Measurements from ENCODE around the gene CYB561D1.

The CYB561D1 gene

GRCh38 chr1:109499081-109499480 is 5.2 kb downstream of the CYB561D1 start:
- CTCF ChIA-PET, result interaction anchor here (0.6 to 36.3 kb wide), 14 partner anchors 11 to 650 kb away, joined by 3 to 1152 read pairs (median 4); partner anchors contain the start of genes AMIGO1 and GPR61
- H3K4me3 ChIP-seq (ENCODE audit: low read depth, low read length), result no peak overlapping the region

DNA sequence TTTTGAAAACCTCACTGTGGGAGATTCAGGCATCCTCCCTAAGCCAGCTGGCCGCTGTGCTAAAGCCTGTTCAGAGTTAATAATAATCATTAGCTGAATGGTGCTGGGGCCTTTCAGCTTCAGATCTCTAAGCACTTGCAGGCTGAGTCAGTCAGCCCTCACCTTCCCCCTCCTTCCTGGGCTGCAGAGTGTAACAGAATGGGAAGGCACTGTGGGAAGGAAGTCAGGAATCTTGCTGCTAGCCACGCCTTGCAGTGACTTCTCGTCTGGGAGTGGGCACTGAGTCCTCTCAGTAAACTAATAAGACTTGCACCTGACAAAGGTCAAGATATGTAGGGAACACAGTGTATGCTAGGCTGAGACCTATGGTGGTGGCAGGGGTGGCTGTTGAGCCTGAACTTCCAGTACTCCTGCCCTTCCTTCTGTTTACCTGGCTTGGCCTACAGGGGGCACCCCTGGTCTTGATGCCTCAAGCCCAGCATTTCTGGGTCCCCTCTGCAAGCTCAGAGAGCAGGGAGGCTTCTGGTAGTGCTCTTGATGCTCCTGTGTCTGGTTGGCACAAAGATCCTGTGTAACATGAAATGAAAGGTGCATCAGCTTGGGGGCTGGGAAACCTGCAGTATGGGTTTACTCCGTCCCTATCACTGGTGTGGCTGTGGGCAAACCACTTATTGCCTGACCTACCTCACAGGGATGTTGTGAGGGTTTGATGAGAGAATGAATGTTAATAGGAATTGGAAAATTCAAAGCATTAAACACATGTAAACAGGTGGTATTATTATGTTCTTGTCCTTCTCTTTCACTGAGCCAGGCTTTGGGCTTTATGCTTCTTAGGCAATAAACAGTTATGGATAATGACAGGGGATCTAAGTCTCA is 6.0 kb downstream of the CYB561D1 start:
- Histone ChIP-seq H3K4me3 (ENCODE audit: low read depth, low read length) (no peak overlapping the region), H3K27ac (ENCODE audit: extremely low read depth, low read depth, low read length) (no peak overlapping the region), H3K4me1 (ENCODE audit: control insufficient read depth, insufficient read depth, low read length) (no peaks in the 10 kb centered on the region), H3K36me3 (ENCODE audit: control insufficient read depth in 2 of 2, insufficient read depth in 1 of 2, low read length in 2 of 2) (peaks cover 0 to 51% of the 10 kb centered on the region in 2 experiments; a peak in 1 of 3 replicates), H3K9me3 (ENCODE audit: control insufficient read depth, insufficient read depth, low read depth, low read length) (no peaks in the 10 kb centered on the region)
- CTCF ChIA-PET, result interaction anchor here (0.6 to 36.3 kb wide), 11 partner anchors 11 to 340 kb away, joined by 3 to 1152 read pairs (median 4); partner anchors contain the start of genes AMIGO1 and GPR61
- POLR2A ChIA-PET, result interaction anchor here (1.0 to 1.5 kb wide), 2 partner anchors 32 to 400 kb away, joined by 3 read pairs; no protein-coding TSS in a partner anchor
- TF ChIP-seq ZNF391 (tag by site-specific recombination; IDR thresholded peaks at IDR 0.05; ENCODE audit: borderline replicate concordance, low read depth) (no peak), ZNF426 (tag by site-specific recombination; IDR thresholded peaks at IDR 0.05) (no peak), ZNF341 (tag by site-specific recombination; IDR thresholded peaks at IDR 0.05; ENCODE audit: low read depth) (peak; percentile 65), ZNF23 (tag by site-specific recombination; IDR thresholded peaks at IDR 0.05; ENCODE audit: borderline replicate concordance) (no peak), ZSCAN30 (tag by site-specific recombination; IDR thresholded peaks at IDR 0.05) (no peak), KLF10 (tag by site-specific recombination; IDR thresholded peaks at IDR 0.05) (no peak), SALL2 (tag by site-specific recombination; IDR thresholded peaks at IDR 0.05; ENCODE audit: borderline replicate concordance) (no peak), SCRT1 (tag by site-specific recombination; IDR thresholded peaks at IDR 0.05; ENCODE audit: borderline replicate concordance) (no peak), ZNF211 (tag by site-specific recombination; IDR thresholded peaks at IDR 0.05; ENCODE audit: low read depth) (no peak), ZNF561 (tag by site-specific recombination; IDR thresholded peaks at IDR 0.05; ENCODE audit: borderline replicate concordance) (no peak)
- TF ChIP-seq, protein P1, sequence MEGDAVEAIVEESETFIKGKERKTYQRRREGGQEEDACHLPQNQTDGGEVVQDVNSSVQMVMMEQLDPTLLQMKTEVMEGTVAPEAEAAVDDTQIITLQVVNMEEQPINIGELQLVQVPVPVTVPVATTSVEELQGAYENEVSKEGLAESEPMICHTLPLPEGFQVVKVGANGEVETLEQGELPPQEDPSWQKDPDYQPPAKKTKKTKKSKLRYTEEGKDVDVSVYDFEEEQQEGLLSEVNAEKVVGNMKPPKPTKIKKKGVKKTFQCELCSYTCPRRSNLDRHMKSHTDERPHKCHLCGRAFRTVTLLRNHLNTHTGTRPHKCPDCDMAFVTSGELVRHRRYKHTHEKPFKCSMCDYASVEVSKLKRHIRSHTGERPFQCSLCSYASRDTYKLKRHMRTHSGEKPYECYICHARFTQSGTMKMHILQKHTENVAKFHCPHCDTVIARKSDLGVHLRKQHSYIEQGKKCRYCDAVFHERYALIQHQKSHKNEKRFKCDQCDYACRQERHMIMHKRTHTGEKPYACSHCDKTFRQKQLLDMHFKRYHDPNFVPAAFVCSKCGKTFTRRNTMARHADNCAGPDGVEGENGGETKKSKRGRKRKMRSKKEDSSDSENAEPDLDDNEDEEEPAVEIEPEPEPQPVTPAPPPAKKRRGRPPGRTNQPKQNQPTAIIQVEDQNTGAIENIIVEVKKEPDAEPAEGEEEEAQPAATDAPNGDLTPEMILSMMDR (tag by site-specific recombination; IDR thresholded peaks at IDR 0.05), result peak; percentile 63
- TF ChIP-seq, protein P2, sequence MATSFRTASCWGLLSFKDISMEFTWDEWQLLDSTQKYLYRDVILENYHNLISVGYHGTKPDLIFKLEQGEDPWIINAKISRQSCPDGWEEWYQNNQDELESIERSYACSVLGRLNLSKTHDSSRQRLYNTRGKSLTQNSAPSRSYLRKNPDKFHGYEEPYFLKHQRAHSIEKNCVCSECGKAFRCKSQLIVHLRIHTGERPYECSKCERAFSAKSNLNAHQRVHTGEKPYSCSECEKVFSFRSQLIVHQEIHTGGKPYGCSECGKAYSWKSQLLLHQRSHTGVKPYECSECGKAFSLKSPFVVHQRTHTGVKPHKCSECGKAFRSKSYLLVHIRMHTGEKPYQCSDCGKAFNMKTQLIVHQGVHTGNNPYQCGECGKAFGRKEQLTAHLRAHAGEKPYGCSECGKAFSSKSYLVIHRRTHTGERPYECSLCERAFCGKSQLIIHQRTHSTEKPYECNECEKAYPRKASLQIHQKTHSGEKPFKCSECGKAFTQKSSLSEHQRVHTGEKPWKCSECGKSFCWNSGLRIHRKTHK (tag by site-specific recombination; IDR thresholded peaks at IDR 0.05), result no peak

More at GRCh38 chr1:109499081-109499480, 5.2 kb downstream of the CYB561D1 start:
- POLR2A ChIA-PET, result interaction anchor here (0.7 to 1.5 kb wide), 3 partner anchors 32 to 399 kb away, joined by 3 read pairs; partner anchors contain the start of gene SARS1
- Histone ChIP-seq H3K27ac (ENCODE audit: extremely low read depth, low read depth, low read length) (no peak overlapping the region), H3K9me3 (ENCODE audit: control insufficient read depth, insufficient read depth, low read depth, low read length) (no peaks in the 10 kb centered on the region), H3K36me3 (ENCODE audit: control insufficient read depth in 2 of 2, insufficient read depth in 1 of 2, low read length in 2 of 2) (peaks cover 0 to 51% of the 10 kb centered on the region in 2 experiments; a peak in 1 of 3 replicates), H3K4me1 (ENCODE audit: control insufficient read depth, insufficient read depth, low read length) (no peaks in the 10 kb centered on the region)
- no peak for TF ChIP-seq ZNF449 (tag by site-specific recombination; IDR thresholded peaks at IDR 0.05)
- TF ChIP-seq ZNF626 (tag by site-specific recombination; IDR thresholded peaks at IDR 0.05), result no peak
- TF ChIP-seq ZFP37 (tag by site-specific recombination; IDR thresholded peaks at IDR 0.05), result no peak
- TF ChIP-seq ZNF530 (tag by site-specific recombination; IDR thresholded peaks at IDR 0.05; ENCODE audit: low read depth), result no peak
- TF ChIP-seq BCL11B (tag by site-specific recombination; IDR thresholded peaks at IDR 0.05; ENCODE audit: low read depth), result no peak
- TF ChIP-seq ZFP41 (tag by site-specific recombination; IDR thresholded peaks at IDR 0.05; ENCODE audit: borderline replicate concordance), result no peak
- no peak for TF ChIP-seq ZNF610 (tag by site-specific recombination; IDR thresholded peaks at IDR 0.05; ENCODE audit: borderline replicate concordance)
- TF ChIP-seq, protein P3, sequence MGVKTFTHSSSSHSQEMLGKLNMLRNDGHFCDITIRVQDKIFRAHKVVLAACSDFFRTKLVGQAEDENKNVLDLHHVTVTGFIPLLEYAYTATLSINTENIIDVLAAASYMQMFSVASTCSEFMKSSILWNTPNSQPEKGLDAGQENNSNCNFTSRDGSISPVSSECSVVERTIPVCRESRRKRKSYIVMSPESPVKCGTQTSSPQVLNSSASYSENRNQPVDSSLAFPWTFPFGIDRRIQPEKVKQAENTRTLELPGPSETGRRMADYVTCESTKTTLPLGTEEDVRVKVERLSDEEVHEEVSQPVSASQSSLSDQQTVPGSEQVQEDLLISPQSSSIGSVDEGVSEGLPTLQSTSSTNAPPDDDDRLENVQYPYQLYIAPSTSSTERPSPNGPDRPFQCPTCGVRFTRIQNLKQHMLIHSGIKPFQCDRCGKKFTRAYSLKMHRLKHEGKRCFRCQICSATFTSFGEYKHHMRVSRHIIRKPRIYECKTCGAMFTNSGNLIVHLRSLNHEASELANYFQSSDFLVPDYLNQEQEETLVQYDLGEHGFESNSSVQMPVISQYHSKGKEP (tag by site-specific recombination; IDR thresholded peaks at IDR 0.05), result no peak
- TF ChIP-seq GLIS2 (tag by site-specific recombination; IDR thresholded peaks at IDR 0.05), result no peak
- no peak for TF ChIP-seq ZNF629 (tag by site-specific recombination; IDR thresholded peaks at IDR 0.05)
- TF ChIP-seq ZNF513 (tag by site-specific recombination; IDR thresholded peaks at IDR 0.05), result no peak
- no peak for TF ChIP-seq PRDM1 (tag by site-specific recombination; IDR thresholded peaks at IDR 0.05)
- TF ChIP-seq ZNF544 (tag by site-specific recombination; IDR thresholded peaks at IDR 0.05), result no peak
- TF ChIP-seq ZNF792 (tag by site-specific recombination; IDR thresholded peaks at IDR 0.05), result no peak
- TF ChIP-seq ZNF350 (tag by site-specific recombination; IDR thresholded peaks at IDR 0.05), result no peak
- no peak for TF ChIP-seq ZSCAN16 (tag by site-specific recombination; IDR thresholded peaks at IDR 0.05)
- no peak for TF ChIP-seq ZNF658 (tag by site-specific recombination; IDR thresholded peaks at IDR 0.05)
- no peak for TF ChIP-seq SCRT1 (tag by site-specific recombination; IDR thresholded peaks at IDR 0.05; ENCODE audit: borderline replicate concordance)
- TF ChIP-seq OVOL3 (tag by site-specific recombination; IDR thresholded peaks at IDR 0.05), result no peak

Data from HEK293 (cell line).